Endothelial cell (in vitro differentiated cells): ENCODE data around the gene DHX38. TPM values are rescaled to one million over a fixed set of nuclear protein-coding genes. Genes with fewer than 3 reads are reported as not detected.

Experiments
- DNase-seq: peaks from one replicate; pipeline ENCODE4 v3.0.0; 2021; ENCODE audit warnings: low spot score
- H3K27ac Mint-ChIP-seq: one replicate; pipeline ENCODE4 v1.8.0; 2021; ENCODE audit warnings: mixed read lengths, inconsistent platforms; ENCODE audit not compliant: unreplicated experiment
- H3K27me3 Mint-ChIP-seq: one replicate; pipeline ENCODE4 v1.8.0; 2021; ENCODE audit warnings: mild to moderate bottlenecking, moderate library complexity, mixed read lengths, inconsistent platforms; ENCODE audit not compliant: unreplicated experiment
- H3K36me3 Mint-ChIP-seq: one replicate; pipeline ENCODE4 v1.8.0; 2021; ENCODE audit warnings: mild to moderate bottlenecking, low read depth, mixed read lengths, inconsistent platforms; ENCODE audit not compliant: unreplicated experiment
- H3K4me1 Mint-ChIP-seq: one replicate; pipeline ENCODE4 v1.8.0; 2021; ENCODE audit warnings: mild to moderate bottlenecking, mixed read lengths, inconsistent platforms; ENCODE audit not compliant: unreplicated experiment
- H3K4me3 Mint-ChIP-seq: one replicate; pipeline ENCODE4 v1.8.0; 2021; ENCODE audit warnings: mild to moderate bottlenecking, mixed read lengths, inconsistent platforms; ENCODE audit not compliant: unreplicated experiment
- H3K9me3 Mint-ChIP-seq: one replicate; pipeline ENCODE4 v1.8.0; 2021; ENCODE audit warnings: mixed read lengths, inconsistent platforms; ENCODE audit not compliant: unreplicated experiment
- CTCF ChIP-seq: fragments of 200-600 bp; sonication (generic); IDR thresholded peaks from one replicate; pipeline ENCODE4 v1.5.0; 2021; ENCODE audit warnings: antibody characterized with exemption; ENCODE audit not compliant: unreplicated experiment
- total RNA-seq: library from RNA; stranded (reverse); fragmentation: NEBNext Ultra II Directional; extraction: Animal tissue kit (Norgen Biotek cat#: 25700); gene quantifications from one replicate; pipeline ENCODE4 v1.2.1, GENCODE V29; 2021; ENCODE audit not compliant: unreplicated experiment

Gene DHX38
- total RNA-seq, 1 donor from 2014 or later: 84.6 TPM

- Mint-ChIP-seq H3K36me3 (peaks cover 2% of the 10 kb centered on the region), H3K9me3 (peaks cover 5% of the 10 kb centered on the region), H3K27ac (no peak overlapping the region), H3K4me1 (peaks cover 17% of the 10 kb centered on the region), H3K27me3 (peaks cover 2% of the 10 kb centered on the region), H3K4me3 (no peak overlapping the region)
- DNase-seq: no peak
- TF ChIP-seq CTCF: no peak
These were observed 30.5 kb downstream of the DHX38 start for GRCh38 chr16:72124148-72124547.

- H3K27ac Mint-ChIP-seq: no peak overlapping the region
These were observed 31.4 kb downstream of the DHX38 start for GRCh38 chr16:72124761-72125634.

GRCh38 chr16:72125635-72126428 is 32.2 kb downstream of the DHX38 start:
- no peak overlapping the region for H3K4me3 Mint-ChIP-seq
- no peak overlapping the region for H3K27ac Mint-ChIP-seq
- TF ChIP-seq CTCF: no peak
- peaks cover 5% of the 10 kb centered on the region for H3K9me3 Mint-ChIP-seq
- no peaks in the 10 kb centered on the region for H3K36me3 Mint-ChIP-seq
- H3K4me1 Mint-ChIP-seq: peaks cover 17% of the 10 kb centered on the region
- peaks cover 2% of the 10 kb centered on the region for H3K27me3 Mint-ChIP-seq
- no peak for DNase-seq

More at GRCh38 chr16:72124761-72125634, 31.4 kb downstream of the DHX38 start:
- peak; percentile 76 for DNase-seq
- Mint-ChIP-seq H3K27me3 (peaks cover 2% of the 10 kb centered on the region), H3K4me3 (no peak overlapping the region), H3K4me1 (peaks cover 17% of the 10 kb centered on the region), H3K9me3 (peaks cover 5% of the 10 kb centered on the region), H3K36me3 (no peaks in the 10 kb centered on the region)
- peak; percentile 68 for TF ChIP-seq CTCF

- no peak for DNase-seq
- Mint-ChIP-seq H3K36me3 (no peaks in the 10 kb centered on the region), H3K27me3 (peaks cover 2% of the 10 kb centered on the region), H3K4me1 (peaks cover 17% of the 10 kb centered on the region), H3K27ac (peak overlapping the region; percentile 11), H3K4me3 (no peak overlapping the region), H3K9me3 (peaks cover 5% of the 10 kb centered on the region)
- TF ChIP-seq CTCF: no peak
These were observed 32.8 kb downstream of the DHX38 start for GRCh38 chr16:72126429-72126765.

GRCh38 chr16:72128701-72129100 is 35.1 kb downstream of the DHX38 start:
- H3K4me3 Mint-ChIP-seq: no peak overlapping the region
- peaks cover 17% of the 10 kb centered on the region for H3K4me1 Mint-ChIP-seq
- no peak for TF ChIP-seq CTCF
- H3K36me3 Mint-ChIP-seq: peaks cover 3% of the 10 kb centered on the region
- H3K27ac Mint-ChIP-seq: no peak overlapping the region
- peaks cover 2% of the 10 kb centered on the region for H3K27me3 Mint-ChIP-seq
- peaks cover 5% of the 10 kb centered on the region for H3K9me3 Mint-ChIP-seq
- no peak for DNase-seq
